Aorta (tissue), 5 donors: ENCODE measurements around the gene CDH3. TPM values are rescaled to one million over a fixed set of nuclear protein-coding genes. Genes with fewer than 3 reads are reported as not detected.

Experiments used
- ATAC-seq: fragments of 200-7000 bp; cut with Tn5 transposase; one replicate; pipeline ENCODE4 v1.9.1; 2022; ENCODE audit warnings: moderate library complexity; ENCODE audit not compliant: low FRiP score
- DNase-seq, 2 donors: peaks; one replicate each; pipeline ENCODE4 v3.0.0-alpha.2; 2020
- H3K27ac ChIP-seq, 2 donors: one replicate each; pipeline ENCODE4 v1.5.1; 2013; ENCODE audit warnings: low read length in 2 of 2, mild to moderate bottlenecking in 2 of 2, moderate library complexity in 2 of 2, control low read depth in 1 of 2, inconsistent platforms in 1 of 2, low read depth in 1 of 2
- H3K27me3 ChIP-seq, 2 donors: one replicate each; pipeline ENCODE4 v1.6.1; 2013; ENCODE audit warnings: control low read depth in 1 of 2, low read length in 1 of 2, mild to moderate bottlenecking in 1 of 2, moderate library complexity in 1 of 2; ENCODE audit not compliant: insufficient read depth in 2 of 2, control insufficient read depth in 1 of 2
- H3K36me3 ChIP-seq, 2 donors: one replicate each; pipeline ENCODE4 v1.6.1; 2013; ENCODE audit warnings: control low read depth in 1 of 2, low read length in 1 of 2, mild to moderate bottlenecking in 1 of 2; ENCODE audit not compliant: insufficient read depth in 2 of 2, control insufficient read depth in 1 of 2
- H3K4me1 ChIP-seq, 2 donors: one replicate each; pipeline ENCODE4 v1.6.1; 2013; ENCODE audit warnings: low read length in 2 of 2, control low read depth in 1 of 2, mild to moderate bottlenecking in 1 of 2, moderate library complexity in 1 of 2; ENCODE audit not compliant: insufficient read depth in 2 of 2, control insufficient read depth in 1 of 2
- H3K4me3 ChIP-seq, 2 donors: one replicate each; pipeline ENCODE4 v1.5.1; 2013; ENCODE audit warnings: low read length in 2 of 2, control low read depth in 1 of 2, mild to moderate bottlenecking in 1 of 2
- H3K9me3 ChIP-seq: one replicate; pipeline ENCODE4 v1.6.1; 2013; ENCODE audit warnings: mild to moderate bottlenecking, low read length; ENCODE audit not compliant: control insufficient read depth
- WGBS, 2 donors: extraction: QIAGEN DNeasy Blood & Tissue Kit; methylation state at CpG; one replicate each; pipeline ENCODE4 v1.1.7; 2013; 5-methylcytosine and 5-hydroxymethylcytosine counted together
- intact Hi-C, 2 donors: fragments of 100-400 bp; cut with DNase I; formaldehyde crosslinking; loops; one replicate each; pipeline versions ENCODE4 v1.14.2 to v1.15.0; 2022
- polyA plus RNA-seq, 2 donors: library from polyadenylated mRNA; stranded (reverse); fragments of 200-250 nt; gene quantifications; one replicate each; pipeline ENCODE4 v1.2.3, GENCODE V29; 2013
- total RNA-seq, 2 donors: library from RNA; stranded (reverse); fragmentation: NEBNext Ultra II Directional; extraction: Animal tissue kit (Norgen Biotek cat#: 25700); gene quantifications; one replicate each; pipeline ENCODE4 v1.2.1, GENCODE V29; 2021
- donor health status: healthy with polysubstance abuse.
- donor health status: Bipolar disorder and iron deficiency.
- donor health status: DM: no; HTN: no; CAD: no.
- donor health status: DM: no; HTN: no; CAD: no.
- donor health status: DM: yes; HTN: yes; CAD: no.

The CDH3 gene
- total and polyA plus RNA-seq, 4 donors: 0.25 to 0.97 (median 0.81) TPM; not detected in 1

- ATAC-seq: no peak
- WGBS, 2 donors: 86 to 88% methylated on average over 9 of the region's 9 CpGs
Observed at GRCh38 chr16:68718590-68718989, 73.5 kb downstream of the CDH3 start.

DNA sequence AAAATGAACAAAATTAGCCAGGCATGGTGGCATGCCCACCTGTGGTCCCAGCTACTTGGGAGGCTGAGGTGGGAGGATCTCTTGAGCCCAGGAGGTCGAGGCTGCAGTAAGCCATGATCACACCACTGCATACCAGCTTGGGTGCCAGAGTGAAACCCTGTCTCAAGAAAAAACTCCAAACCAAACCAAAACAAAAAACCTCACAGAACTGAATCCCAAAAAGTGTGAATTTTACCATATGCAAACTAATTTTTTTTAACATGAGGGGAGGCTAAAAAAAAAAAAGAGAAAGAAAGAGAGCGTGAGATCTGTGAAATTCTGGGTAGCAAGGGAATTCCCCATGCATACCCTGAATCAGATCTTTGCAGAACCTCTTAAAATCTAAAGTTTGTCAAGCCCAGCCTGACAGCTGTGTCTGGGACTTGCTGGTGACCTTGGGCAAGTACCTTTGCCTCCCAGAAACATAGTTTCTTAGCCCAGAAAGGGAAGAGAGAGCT, 74.9 kb downstream of the CDH3 start:
- no peak for ATAC-seq
- Histone ChIP-seq H3K4me1 (no peaks in the 10 kb centered on the region), H3K36me3 (no peaks in the 10 kb centered on the region), H3K4me3 (no peak overlapping the region), H3K27me3 (no peaks in the 10 kb centered on the region), H3K9me3 (no peaks in the 10 kb centered on the region), H3K27ac (no peak overlapping the region)
- WGBS, 2 donors: 68 to 78% methylated on average over 2 of the region's 2 CpGs
- intact Hi-C loops: no loop called here
- DNase-seq: no peak

More at GRCh38 chr16:68718590-68718989, 73.5 kb downstream of the CDH3 start:
- intact Hi-C loops: no loop called here
- Histone ChIP-seq H3K4me1 (no peaks in the 10 kb centered on the region), H3K9me3 (no peaks in the 10 kb centered on the region), H3K4me3 (no peak overlapping the region), H3K36me3 (no peaks in the 10 kb centered on the region), H3K27ac (no peak overlapping the region), H3K27me3 (no peaks in the 10 kb centered on the region)
- DNase-seq: no peak

- no peak overlapping the region for H3K4me3 ChIP-seq
- WGBS, 2 donors: 67 to 69% methylated on average over 12 of the region's 12 CpGs
- DNase-seq: no peak
- no peaks in the 10 kb centered on the region for H3K9me3 ChIP-seq
- H3K27me3 ChIP-seq: no peaks in the 10 kb centered on the region
- no peak overlapping the region for H3K27ac ChIP-seq
- no peak for ATAC-seq
- H3K36me3 ChIP-seq: no peaks in the 10 kb centered on the region
- no peaks in the 10 kb centered on the region for H3K4me1 ChIP-seq
- intact Hi-C loops: no loop called here
Observed at GRCh38 chr16:68722119-68723024, 77.3 kb downstream of the CDH3 start.

GRCh38 chr16:68724797-68725196, 79.7 kb downstream of the CDH3 start:
- WGBS, 2 donors: 42 to 53% methylated on average over 3 of the region's 3 CpGs
- H3K27me3 ChIP-seq: no peaks in the 10 kb centered on the region
- H3K36me3 ChIP-seq: no peaks in the 10 kb centered on the region
- H3K9me3 ChIP-seq: no peaks in the 10 kb centered on the region
- H3K27ac ChIP-seq: no peak overlapping the region
- intact Hi-C loops: no loop called here
- DNase-seq: no peak
- no peaks in the 10 kb centered on the region for H3K4me1 ChIP-seq
- ATAC-seq: no peak
- no peak overlapping the region for H3K4me3 ChIP-seq

DNA sequence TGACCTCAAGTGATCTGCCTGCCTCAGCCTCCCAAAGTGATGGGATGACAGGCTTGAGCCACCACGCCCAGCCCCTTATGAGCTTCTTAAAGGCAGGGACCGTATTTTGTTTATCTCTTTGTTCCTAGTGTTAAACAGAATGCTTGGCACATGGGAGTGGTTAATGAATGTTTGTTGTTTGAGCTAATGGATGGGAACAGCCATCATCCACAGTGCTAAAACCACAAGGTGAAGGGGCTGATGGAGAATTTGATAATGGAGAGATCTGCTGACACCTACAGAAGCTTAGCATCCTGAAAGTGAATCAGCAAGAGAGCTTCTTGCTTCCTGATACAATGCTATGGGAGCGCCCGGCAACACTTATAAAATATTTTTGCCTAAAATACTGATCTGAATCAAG, 83.4 kb downstream of the CDH3 start:
- H3K4me3 ChIP-seq: no peak overlapping the region
- WGBS, 2 donors: 88% methylated on average over 4 of the region's 4 CpGs
- ATAC-seq (no peak), DNase-seq (no peak)
- intact Hi-C loops: no loop called here
- no peaks in the 10 kb centered on the region for H3K27me3 ChIP-seq
- H3K27ac ChIP-seq: no peak overlapping the region
- no peaks in the 10 kb centered on the region for H3K4me1 ChIP-seq
- no peaks in the 10 kb centered on the region for H3K9me3 ChIP-seq
- no peaks in the 10 kb centered on the region for H3K36me3 ChIP-seq

GRCh38 chr16:68731637-68732036, 86.5 kb downstream of the CDH3 start:
- intact Hi-C loops: no loop called here
- DNase-seq (no peak), ATAC-seq (no peak)
- no peak overlapping the region for H3K27ac ChIP-seq
- no peaks in the 10 kb centered on the region for H3K27me3 ChIP-seq
- 54 to 60% methylated on average over 3 of the region's 3 CpGs for WGBS, 2 donors
- no peaks in the 10 kb centered on the region for H3K36me3 ChIP-seq
- no peaks in the 10 kb centered on the region for H3K4me1 ChIP-seq
- no peak overlapping the region for H3K4me3 ChIP-seq
- H3K9me3 ChIP-seq: no peaks in the 10 kb centered on the region

DNA sequence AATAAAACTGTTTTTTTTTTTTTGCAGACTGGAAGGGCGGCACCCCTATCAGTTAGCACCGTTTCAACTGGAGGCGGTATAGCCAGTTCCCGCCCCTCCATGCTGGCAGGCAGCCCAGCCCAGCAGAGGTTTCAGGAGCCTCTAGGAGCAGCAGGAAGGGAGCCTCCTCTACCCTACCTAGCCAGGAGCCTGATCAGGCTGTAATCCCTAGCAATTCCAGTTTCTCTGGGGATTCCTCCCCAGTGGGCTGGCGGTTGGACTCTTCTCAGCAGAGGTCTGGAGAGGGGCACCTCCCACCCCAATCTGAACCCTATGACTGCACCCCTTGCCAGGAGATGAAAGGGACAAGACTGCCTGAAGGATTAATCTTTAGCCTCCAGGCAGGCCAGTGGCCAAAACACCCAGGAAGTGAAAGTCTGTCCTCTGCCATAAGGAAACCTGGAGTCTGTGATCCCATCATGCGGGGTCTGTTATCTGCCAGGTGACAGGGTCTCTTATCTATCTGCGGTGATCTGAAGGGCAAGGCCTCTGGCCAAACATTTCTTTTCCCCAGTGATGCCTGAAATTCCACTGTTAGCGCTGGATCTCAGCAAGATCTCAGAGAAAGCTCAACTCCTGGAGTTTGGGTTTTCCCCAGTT, 87.1 kb downstream of the CDH3 start:
- H3K27ac ChIP-seq: no peak overlapping the region
- ATAC-seq (no peak), DNase-seq (no peak)
- 22 to 26% methylated on average over 7 to 8 of the region's 8 CpGs for WGBS, 2 donors
- no peaks in the 10 kb centered on the region for H3K36me3 ChIP-seq
- no peaks in the 10 kb centered on the region for H3K27me3 ChIP-seq
- no peak overlapping the region for H3K4me3 ChIP-seq
- H3K9me3 ChIP-seq: no peaks in the 10 kb centered on the region
- no peaks in the 10 kb centered on the region for H3K4me1 ChIP-seq
- intact Hi-C loops: no loop called here

DNA sequence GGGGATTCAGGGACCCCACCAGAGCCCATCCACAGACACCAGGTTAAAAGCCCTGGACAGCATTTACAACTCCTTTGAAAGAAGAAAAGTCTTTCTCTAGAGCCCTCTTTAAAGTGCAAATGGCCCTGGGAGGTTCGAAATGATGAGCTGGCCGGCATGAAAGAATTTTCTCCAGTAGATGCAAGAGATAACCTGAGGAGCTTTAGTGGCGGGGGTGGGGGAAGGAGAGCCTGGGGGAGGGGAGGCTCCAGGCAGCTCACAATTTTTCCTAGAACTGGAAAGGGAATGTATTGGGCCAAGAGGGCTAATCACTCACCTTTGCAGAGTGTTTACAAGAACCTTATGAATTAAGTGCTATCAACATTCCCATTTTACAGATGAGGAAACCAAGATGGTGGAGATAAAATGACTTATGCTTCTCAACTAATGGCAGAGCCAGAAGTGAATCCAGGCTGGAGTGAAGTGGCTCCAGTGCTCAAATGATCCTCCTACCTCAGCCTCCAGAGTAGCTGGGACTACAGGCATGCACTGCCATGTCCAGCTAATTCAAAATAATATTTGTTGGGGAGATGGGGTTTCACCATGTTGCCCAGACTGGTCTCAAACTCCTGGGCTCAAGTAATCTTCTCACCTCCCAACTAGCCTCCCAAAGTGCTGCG, 87.8 kb downstream of the CDH3 start:
- Histone ChIP-seq H3K27me3 (no peaks in the 10 kb centered on the region), H3K4me3 (no peak overlapping the region), H3K9me3 (no peaks in the 10 kb centered on the region), H3K27ac (no peak overlapping the region), H3K4me1 (no peaks in the 10 kb centered on the region), H3K36me3 (no peaks in the 10 kb centered on the region)
- WGBS, 2 donors: 44 to 47% methylated on average over 4 of the region's 4 CpGs
- DNase-seq (no peak), ATAC-seq (no peak)
- intact Hi-C loops: no loop called here
